ENCODE measurements around the gene USHBP1.
A peak's percentile ranks its signal among the peaks of the same experiment; 100 is the strongest.
"Not testable (repeated sequence)": the region's sequence is repeated elsewhere in the genome, so short reads cannot be mapped to it uniquely, and the experiment has no call there.

Gene USHBP1

GRCh38 chr19:17282488-17283125 is 18.1 kb upstream of the USHBP1 start:
- peak; percentile 93 for TF ChIP-seq CTCF (IDR thresholded peaks at IDR 0.05)
- peak; percentile 93 for DNase-seq
- Mint-ChIP-seq H3K9me3 (no peaks in the 10 kb centered on the region), H3K36me3 (ENCODE audit: low read depth) (peaks cover 20% of the 10 kb centered on the region), H3K27ac (no peak overlapping the region), H3K4me3 (peak overlapping the region; percentile 76), H3K4me1 (peaks cover 5% of the 10 kb centered on the region), H3K27me3 (ENCODE audit: low read depth, poor library complexity) (peaks cover 38% of the 10 kb centered on the region)

DNA sequence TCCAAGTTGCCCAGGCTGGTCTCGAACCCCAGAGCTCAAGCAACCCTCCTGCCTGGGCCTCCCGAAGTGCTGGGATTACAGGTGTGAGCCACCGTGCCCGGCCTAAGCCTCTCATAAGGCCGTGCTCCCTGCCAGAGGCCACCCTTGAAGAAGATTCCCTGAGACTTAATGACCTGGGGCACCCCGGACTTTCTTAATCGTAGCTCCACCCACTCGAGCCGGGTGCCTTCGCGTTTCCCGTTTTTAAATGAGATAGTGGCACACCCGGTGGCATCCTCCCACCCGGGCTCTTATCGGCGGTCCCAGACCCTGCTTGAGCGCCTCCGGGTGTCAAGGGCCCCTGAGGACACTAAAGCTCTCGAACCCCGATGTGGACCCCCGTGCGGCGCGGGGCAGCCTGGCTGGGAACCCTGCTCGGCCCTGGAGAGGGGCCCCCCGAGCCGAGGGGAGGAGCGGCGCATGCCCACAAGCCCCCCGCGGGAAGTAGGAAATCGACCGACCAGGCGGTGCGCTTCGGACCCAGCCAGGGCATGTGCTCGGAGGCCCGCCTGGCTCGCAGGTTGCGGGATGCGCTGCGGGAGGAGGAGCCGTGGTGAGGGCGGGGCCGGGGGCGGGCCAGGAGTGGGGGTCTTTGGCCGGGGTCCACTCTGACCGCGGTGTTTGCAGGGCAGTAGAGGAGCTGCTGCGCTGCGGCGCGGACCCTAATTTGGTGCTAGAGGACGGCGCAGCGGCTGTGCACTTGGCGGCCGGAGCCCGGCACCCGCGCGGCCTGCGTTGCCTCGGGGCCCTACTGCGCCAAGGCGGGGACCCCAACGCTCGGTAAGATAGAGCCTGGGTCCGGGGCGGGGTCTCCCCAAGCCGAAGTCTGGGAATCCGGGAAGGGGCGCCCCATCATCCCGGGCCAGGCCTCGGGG is 17.1 kb upstream of the USHBP1 start, which contains the start of gene ANKLE1:
Gene ANKLE1 (plus strand): TSS at position 511 of the 914 bp plus-strand sequence. CDS start 20 bp downstream, at position 531.
- H3K9me3 Mint-ChIP-seq: no peaks in the 10 kb centered on the region
- H3K4me3 Mint-ChIP-seq: peak within 1 kb of the TSS; percentile 76
- peaks cover 35% of the 10 kb centered on the region for H3K27me3 Mint-ChIP-seq (ENCODE audit: low read depth, poor library complexity)
- DNase-seq: peak; percentile 62
- TF ChIP-seq CTCF (IDR thresholded peaks at IDR 0.05): no peak
- H3K36me3 Mint-ChIP-seq (ENCODE audit: low read depth): peaks cover 30% of the 10 kb centered on the region
- no peak within 1 kb of the TSS for H3K27ac Mint-ChIP-seq
- peaks cover 5% of the 10 kb centered on the region for H3K4me1 Mint-ChIP-seq

DNA sequence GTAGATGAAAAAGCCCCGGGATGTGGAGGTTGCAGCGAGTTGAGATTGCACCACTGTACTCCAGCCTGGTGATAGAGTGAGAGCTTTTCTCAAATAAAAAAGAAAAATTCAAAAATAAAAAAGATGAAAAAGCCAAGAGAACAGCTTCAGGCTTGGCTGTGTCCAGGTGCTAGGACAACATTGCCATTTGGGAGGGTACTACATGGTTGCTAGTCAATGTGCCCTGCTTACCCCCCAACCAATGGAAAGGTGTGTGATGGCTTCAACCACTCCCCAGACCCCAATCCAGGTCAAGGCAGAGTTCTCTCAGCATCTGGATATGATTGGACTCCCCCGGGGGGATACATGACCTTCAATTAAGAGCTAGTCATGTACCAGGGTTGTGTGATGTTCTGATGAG is 14.9 kb upstream of the USHBP1 start:
- no peak for DNase-seq
- Mint-ChIP-seq H3K36me3 (ENCODE audit: low read depth) (peaks cover 47% of the 10 kb centered on the region), H3K27ac (no peak overlapping the region), H3K9me3 (no peaks in the 10 kb centered on the region), H3K4me3 (no peak overlapping the region), H3K27me3 (ENCODE audit: low read depth, poor library complexity) (peaks cover 31% of the 10 kb centered on the region), H3K4me1 (peaks cover 5% of the 10 kb centered on the region)
- TF ChIP-seq CTCF (IDR thresholded peaks at IDR 0.05): no peak

- peaks cover 1% of the 10 kb centered on the region for H3K27me3 Mint-ChIP-seq (ENCODE audit: low read depth, poor library complexity)
- H3K4me1 Mint-ChIP-seq: no peaks in the 10 kb centered on the region
- no peak overlapping the region for H3K4me3 Mint-ChIP-seq
- H3K27ac Mint-ChIP-seq: no peak overlapping the region
- H3K36me3 Mint-ChIP-seq (ENCODE audit: low read depth): peaks cover 73% of the 10 kb centered on the region
- TF ChIP-seq CTCF (IDR thresholded peaks at IDR 0.05): no peak
- H3K9me3 Mint-ChIP-seq: no peaks in the 10 kb centered on the region
- no peak for DNase-seq
These were observed 11.1 kb upstream of the USHBP1 start for GRCh38 chr19:17275441-17276175.

- H3K4me3 Mint-ChIP-seq; H3K4me1 Mint-ChIP-seq; H3K27me3 Mint-ChIP-seq (ENCODE audit: low read depth, poor library complexity); DNase-seq; H3K9me3 Mint-ChIP-seq; H3K27ac Mint-ChIP-seq: not testable (repeated sequence)
- peaks cover 76% of the 10 kb centered on the region for H3K36me3 Mint-ChIP-seq (ENCODE audit: low read depth)
These were observed 10.3 kb upstream of the USHBP1 start for GRCh38 chr19:17274892-17275291.

DNA sequence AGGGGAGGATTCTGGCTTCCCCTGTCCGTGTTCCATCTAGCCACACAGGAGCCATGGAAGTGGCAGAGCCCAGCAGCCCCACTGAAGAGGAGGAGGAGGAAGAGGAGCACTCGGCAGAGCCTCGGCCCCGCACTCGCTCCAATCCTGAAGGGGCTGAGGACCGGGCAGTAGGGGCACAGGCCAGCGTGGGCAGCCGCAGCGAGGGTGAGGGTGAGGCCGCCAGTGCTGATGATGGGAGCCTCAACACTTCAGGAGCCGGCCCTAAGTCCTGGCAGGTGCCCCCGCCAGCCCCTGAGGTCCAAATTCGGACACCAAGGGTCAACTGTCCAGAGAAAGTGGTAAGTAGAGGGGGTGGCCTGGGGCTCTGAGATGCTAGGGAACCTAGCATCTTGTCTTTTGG is 4.2 kb upstream of the USHBP1 start:
- Mint-ChIP-seq H3K27me3 (ENCODE audit: low read depth, poor library complexity) (no peaks in the 10 kb centered on the region), H3K27ac (peak overlapping the region; percentile 39), H3K4me1 (peaks cover 33% of the 10 kb centered on the region), H3K4me3 (peak overlapping the region; percentile 96), H3K9me3 (peaks cover 4% of the 10 kb centered on the region), H3K36me3 (ENCODE audit: low read depth) (peaks cover 32% of the 10 kb centered on the region)
- DNase-seq: no peak
- TF ChIP-seq CTCF (IDR thresholded peaks at IDR 0.05): no peak
